ENCODE measurements around the gene MLANA.

Gene MLANA

GRCh38 chr9:5909976-5910375 lies 19.3 kb downstream of the MLANA start:
- peak; percentile 54 for DNase-seq

- peak; percentile 23 for DNase-seq
Observed at GRCh38 chr9:5910413-5911057, 19.8 kb downstream of the MLANA start.

GRCh38 chr9:5915438-5915837 lies 24.7 kb downstream of the MLANA start:
- no peak for DNase-seq

GRCh38 chr9:5917273-5917672 lies 26.6 kb downstream of the MLANA start:
- DNase-seq: no peak

GRCh38 chr9:5917888-5918287 lies 27.2 kb downstream of the MLANA start:
- DNase-seq: no peak

- DNase-seq: no peak
Observed at GRCh38 chr9:5918460-5918859, 27.8 kb downstream of the MLANA start.

GRCh38 chr9:5920860-5921328 lies 30.2 kb downstream of the MLANA start:
- peak; percentile 32 for DNase-seq

- no peak for DNase-seq
Observed at GRCh38 chr9:5922192-5922591, 31.5 kb downstream of the MLANA start.

GRCh38 chr9:5931657-5932056 lies 41.0 kb downstream of the MLANA start:
- no peak for DNase-seq

GRCh38 chr9:5938449-5938848 lies 47.8 kb downstream of the MLANA start:
- DNase-seq: no peak

- no peak for DNase-seq
Observed at GRCh38 chr9:5939530-5939929, 48.8 kb downstream of the MLANA start.

- no peak for DNase-seq
Observed at GRCh38 chr9:5941214-5941613, 50.5 kb downstream of the MLANA start.

GRCh38 chr9:5945112-5945511 lies 54.4 kb downstream of the MLANA start:
- DNase-seq: no peak

- DNase-seq: no peak
Observed at GRCh38 chr9:5947912-5948311, 57.2 kb downstream of the MLANA start.

- peak; percentile 8 for DNase-seq
Observed at GRCh38 chr9:5949103-5949699, 58.5 kb downstream of the MLANA start.

GRCh38 chr9:5950261-5950660 lies 59.6 kb downstream of the MLANA start:
- DNase-seq: no peak

- DNase-seq: peak; percentile 49
Observed at GRCh38 chr9:5951686-5952211, 61.1 kb downstream of the MLANA start.

- peak; percentile 11 for DNase-seq
Observed at GRCh38 chr9:5953743-5954707, 63.3 kb downstream of the MLANA start.

- DNase-seq: no peak
Observed at GRCh38 chr9:5957166-5957565, 66.5 kb downstream of the MLANA start.

- DNase-seq: no peak
Observed at GRCh38 chr9:5958273-5958672, 67.6 kb downstream of the MLANA start.

Measured in fibroblast of upper back skin (primary cell).